HG03025 (cell line): ENCODE measurements around the gene RASSF4.

Experiments used
- ATAC-seq: cut with Tn5 transposase; IDR thresholded peaks from one replicate; pipeline ENCODE4 v1.9.1; 2021; ENCODE audit warnings: mild to moderate bottlenecking, moderate library complexity; ENCODE audit not compliant: unreplicated experiment, low FRiP score

The RASSF4 gene

GRCh38 chr10:44985175-44985681, 25.6 kb downstream of the RASSF4 start:
- no peak for ATAC-seq

GRCh38 chr10:44986179-44986578, 26.6 kb downstream of the RASSF4 start:
- no peak for ATAC-seq

GRCh38 chr10:44986670-44987069, 27.1 kb downstream of the RASSF4 start:
- no peak for ATAC-seq

GRCh38 chr10:44988957-44989585, 29.5 kb downstream of the RASSF4 start:
- ATAC-seq, result no peak

GRCh38 chr10:44989597-44990301, 30.1 kb downstream of the RASSF4 start:
- no peak for ATAC-seq

- ATAC-seq, result no peak
Measured at GRCh38 chr10:44990302-44990655, 30.7 kb downstream of the RASSF4 start.

- ATAC-seq, result no peak
Measured at GRCh38 chr10:44990965-44991364, 31.4 kb downstream of the RASSF4 start.

- ATAC-seq, result no peak
Measured at GRCh38 chr10:44991571-44991970, 32.0 kb downstream of the RASSF4 start.

- no peak for ATAC-seq
Measured at GRCh38 chr10:44992070-44992731, 32.6 kb downstream of the RASSF4 start.

GRCh38 chr10:44992732-44993225, 33.2 kb downstream of the RASSF4 start:
- ATAC-seq, result no peak

GRCh38 chr10:44993226-44993921, 33.8 kb downstream of the RASSF4 start:
- no peak for ATAC-seq

- no peak for ATAC-seq
Measured at GRCh38 chr10:44993922-44994751, 34.5 kb downstream of the RASSF4 start.

GRCh38 chr10:44994752-44995530, 35.3 kb downstream of the RASSF4 start:
- ATAC-seq, result no peak

- no peak for ATAC-seq
Measured at GRCh38 chr10:44995581-44995913, 35.9 kb downstream of the RASSF4 start.

- ATAC-seq, result no peak
Measured at GRCh38 chr10:44995914-44996669, 36.5 kb downstream of the RASSF4 start.

- ATAC-seq, result no peak
Measured at GRCh38 chr10:44997105-44997748, 37.6 kb downstream of the RASSF4 start.

GRCh38 chr10:44998146-44998631, 38.6 kb downstream of the RASSF4 start:
- ATAC-seq, result no peak

GRCh38 chr10:45000138-45000751, 40.6 kb downstream of the RASSF4 start:
- ATAC-seq, result no peak
